ENCODE results near the gene IL7R.
A peak's percentile ranks its signal among the peaks of the same experiment; 100 is the strongest.
"Not testable (repeated sequence)": the region's sequence is repeated elsewhere in the genome, so short reads cannot be mapped to it uniquely, and the experiment has no call there.

Gene IL7R

DNA sequence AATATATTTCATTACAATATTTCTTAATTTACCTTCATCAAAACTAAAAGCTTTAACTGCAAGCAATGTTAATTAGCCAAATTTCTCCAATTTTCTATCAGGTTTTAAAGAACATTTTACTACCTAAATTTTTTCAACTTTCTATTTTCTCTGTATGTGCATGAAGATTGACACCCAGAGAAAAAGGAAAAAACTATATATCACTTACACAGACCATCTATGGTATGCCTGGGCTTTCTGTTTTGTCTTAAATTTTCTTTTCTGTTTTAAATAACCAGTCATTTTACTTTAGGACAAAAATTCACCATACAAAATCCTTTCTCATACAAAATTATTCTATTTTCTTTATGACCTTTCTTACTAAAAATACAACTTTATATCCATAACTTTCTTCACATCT is 13.8 kb upstream of the IL7R start:
- no peak for DNase-seq

DNA sequence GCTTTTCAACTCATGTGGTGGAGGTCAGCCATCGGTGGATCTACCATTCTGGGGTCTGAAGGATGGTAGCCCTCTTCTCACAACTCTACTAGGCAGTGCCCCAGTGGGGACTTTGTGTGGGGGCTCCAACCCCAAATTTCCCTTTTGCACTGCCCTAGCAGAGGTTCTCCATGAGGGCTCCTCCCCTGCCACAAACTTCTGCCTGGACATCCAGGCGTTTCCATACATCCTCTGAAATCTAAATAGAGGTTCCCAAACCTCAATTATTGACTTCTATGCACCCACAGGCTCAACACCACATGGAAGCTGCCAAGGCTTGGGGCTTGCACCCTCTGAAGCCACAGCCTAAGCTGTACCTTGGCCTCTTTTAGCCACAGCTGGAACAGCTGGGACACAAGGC is 11.2 kb upstream of the IL7R start:
- DNase-seq: not testable (repeated sequence)

DNA sequence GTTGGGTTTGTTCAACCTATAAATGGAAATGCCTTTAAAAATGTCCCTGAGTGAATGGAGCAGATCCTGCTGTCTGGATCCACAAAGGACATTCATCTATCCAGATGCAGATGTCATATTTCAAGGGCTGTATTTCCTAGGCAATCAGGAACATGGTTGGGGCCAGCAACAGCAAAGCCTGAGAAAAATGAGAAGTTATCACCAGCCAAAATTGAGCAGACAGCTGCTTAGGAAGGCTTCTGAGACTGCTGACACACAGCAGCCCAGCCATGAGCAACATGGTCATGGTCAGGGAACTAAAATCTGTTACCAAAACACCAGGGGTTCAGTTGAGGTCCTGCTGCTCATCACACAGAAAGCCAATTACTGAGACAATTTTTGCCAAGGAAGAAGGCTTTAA is 9.2 kb upstream of the IL7R start:
- DNase-seq: no peak

DNA sequence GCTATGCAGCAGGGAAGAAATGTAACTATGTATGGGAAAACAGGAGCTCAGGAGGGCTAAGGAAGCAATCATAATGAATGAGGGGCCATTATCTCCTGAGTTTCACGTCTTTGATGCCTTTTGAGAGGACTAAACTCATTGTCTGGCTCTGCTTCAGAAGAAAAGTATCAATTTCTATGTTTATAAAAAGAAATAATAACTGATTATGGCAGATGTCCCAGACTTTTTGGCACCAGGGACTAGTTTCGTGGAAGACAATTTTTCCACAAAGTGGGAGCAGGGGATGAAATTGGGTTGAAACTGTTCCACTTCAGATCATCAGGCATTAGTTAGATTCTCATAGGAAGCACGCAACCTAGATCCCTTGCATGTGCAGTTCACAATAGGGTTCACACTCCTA is 8.7 kb upstream of the IL7R start:
- DNase-seq: no peak

DNA sequence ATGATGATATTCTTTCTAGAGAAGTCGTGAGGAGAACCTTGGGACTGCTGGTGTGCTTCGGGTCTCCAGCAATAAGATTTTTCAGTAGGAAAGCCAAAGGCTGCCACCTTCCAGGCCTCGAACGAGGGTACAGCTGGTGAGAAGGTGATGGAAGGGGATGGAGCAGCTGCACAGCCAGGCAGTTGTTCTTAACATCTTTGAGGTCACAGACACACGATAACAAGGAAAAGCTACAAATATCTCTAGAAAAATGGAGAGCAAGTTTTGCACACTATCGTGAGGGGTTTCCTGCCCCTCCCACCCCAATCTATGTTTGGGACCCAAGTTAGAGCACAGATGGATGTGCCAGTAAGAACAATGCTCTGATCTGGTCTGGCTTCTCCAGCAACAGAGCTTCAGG is 6.8 kb upstream of the IL7R start:
- no peak for DNase-seq

DNA sequence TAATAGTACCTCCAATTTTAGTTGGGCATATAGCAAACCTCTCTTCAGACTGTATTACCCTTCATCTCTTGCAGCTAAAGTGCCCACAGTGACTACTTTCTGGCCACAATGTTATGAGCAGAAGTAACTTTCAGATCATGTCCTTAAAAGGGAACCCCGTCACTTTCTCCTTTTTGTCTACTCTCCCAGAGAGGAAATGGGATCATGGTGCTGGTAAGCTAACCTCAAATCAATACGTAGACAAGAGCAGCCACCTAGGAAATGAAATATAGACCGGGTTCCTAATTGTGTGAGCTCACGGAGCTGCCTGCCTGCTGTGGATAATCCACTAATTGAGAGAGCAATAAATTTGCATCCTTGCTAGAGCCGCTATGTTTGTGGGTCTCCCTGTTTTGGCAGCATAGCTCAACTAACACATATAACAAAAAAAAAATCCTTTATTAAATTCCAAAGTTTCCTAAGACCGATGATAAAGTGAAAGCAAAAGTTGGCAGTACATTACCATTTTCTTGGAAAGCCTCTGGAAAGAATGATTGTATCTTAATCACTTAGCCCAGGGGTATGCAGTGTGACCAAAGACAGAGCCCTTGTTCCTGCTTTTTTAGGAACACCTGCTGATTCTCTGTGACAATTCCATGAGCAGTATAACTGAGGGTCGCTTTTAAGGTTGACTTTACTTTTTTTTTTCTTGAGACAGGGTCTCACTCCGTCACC is 5.6 kb upstream of the IL7R start:
- DNase-seq: no peak

DNA sequence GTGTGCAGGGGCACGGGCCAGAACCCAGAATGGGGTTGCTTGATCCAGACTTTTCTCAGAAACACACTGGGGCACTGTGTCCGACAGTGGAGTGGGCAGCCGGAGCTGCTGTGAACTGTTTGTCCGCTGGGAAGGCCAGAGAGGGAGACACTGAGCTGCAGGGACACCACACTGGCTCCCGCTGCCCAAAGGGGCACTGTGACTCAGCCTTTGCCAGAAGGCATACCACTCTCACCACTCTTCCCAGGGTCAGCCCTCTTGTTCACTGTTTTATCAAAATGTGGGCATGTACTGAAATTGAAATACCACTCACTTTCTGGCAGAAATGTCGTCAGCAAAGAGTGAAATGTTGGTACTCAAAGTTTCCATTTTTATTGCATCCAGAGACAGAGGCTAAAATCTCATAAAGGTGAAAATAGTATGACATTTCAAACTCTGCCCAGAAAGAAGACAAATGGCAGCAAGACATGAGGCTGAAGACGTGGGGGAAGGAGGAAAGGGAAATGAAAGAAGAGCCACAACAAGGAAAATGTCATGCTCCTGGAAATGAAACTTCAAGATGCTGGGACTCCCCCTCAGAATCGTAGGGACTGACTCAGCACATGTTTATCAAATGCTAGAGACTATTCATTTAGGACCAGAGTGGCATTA is 4.5 kb upstream of the IL7R start:
- no peak for DNase-seq

DNA sequence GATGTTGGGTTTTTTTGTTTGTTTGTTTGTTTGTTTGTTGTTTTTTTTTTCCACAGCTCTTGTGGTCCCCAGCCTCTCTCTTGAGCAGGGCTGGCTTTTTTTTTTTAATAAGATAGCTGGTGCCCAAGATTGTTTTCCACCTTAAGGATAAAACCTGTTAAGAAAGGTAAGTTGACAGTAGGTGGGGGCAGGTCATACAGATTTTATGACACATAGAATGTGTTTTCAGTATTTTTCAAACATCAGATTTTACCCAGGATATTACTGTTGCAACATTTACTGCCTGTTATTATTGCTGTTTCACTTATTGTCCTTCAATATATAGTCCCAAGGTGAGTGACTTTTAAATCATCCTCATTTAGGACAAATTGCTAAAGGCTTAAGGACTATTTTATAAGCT is 3.9 kb upstream of the IL7R start:
- DNase-seq: no peak

DNA sequence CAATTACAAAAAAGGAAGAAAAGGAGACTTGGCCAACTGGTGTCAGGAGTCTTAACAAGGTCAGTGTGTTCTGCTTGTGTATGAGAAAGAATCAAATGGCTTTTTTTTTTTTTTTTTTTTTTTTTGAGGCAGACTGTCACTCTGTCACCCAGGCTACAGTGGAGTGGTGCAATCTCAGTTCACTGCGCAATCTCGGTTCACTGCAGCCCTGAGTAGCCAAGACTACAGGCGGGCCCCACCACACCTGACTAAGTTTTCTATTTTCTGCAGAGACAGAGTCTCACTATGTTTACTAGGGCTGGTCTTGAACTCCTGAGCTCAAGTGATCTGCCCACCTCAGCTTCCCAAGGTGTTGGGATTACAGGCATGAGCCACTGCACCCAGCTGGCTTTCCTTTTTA is 3.1 kb upstream of the IL7R start:
- DNase-seq: peak; percentile 68

DNA sequence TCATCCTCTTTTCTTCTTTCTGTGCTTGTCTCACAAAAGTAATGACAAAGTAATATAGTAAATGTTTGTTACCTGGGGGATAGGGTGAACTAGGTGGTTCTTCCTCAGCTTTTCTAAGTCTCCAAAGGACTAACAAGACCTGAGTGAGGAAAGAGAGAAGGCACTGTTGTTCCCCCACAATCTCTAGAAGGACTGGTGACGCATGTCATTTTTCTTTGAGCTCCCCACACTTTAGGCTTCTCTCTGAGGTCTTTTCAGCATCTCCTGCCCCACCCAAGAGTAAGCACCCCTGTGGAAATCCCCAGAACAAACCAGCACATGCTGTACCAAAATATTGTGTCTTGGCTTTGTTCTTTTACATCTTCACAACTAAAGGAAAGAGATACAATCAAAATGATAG is 2.4 kb upstream of the IL7R start:
- DNase-seq: peak; percentile 52

DNA sequence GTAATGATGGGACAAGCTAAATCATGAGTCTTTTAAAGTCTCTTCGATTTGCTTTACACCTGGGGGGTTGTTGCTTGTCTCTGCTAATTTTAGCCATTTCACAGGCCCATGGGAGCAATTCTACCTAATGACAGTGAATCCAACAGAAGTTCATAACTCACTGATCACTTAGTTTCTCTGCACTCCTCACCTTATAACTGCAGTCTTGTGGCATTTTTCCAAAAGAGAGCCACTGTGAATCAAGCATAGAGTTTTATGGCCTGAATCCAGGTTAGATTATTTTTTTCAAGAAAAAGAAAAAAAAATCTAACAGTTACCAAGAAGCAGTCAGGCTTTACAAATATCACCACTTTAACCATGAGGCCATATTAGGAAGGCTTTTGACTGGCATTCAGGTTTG is 1.5 kb upstream of the IL7R start:
- no peak for DNase-seq

DNA sequence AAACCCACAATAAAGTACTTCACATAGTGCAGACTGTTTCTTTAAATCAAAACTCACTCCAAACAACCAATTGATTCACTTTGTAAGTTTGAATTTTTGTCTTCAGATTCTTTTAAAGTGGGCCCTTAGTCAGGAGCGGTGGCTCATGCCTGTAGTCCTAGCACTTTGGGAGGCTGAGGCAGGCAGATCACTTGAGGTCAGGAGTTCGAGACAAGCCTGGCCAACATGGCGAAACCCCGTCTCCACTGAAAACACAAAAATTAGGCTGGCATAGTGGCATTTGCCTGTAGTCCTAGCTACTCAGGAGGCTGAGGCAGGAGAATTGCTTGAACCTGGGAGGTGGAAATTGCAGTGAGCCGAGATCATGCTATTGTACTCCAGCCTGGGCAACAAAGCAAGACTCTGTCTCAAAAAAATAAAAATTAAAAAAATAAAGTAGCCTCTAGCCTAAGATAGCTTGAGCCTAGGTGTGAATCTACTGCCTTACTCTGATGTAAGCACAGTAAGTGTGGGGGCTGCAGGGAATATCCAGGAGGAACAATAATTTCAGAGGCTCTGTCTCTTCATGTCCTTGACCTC is 416 bp upstream of the IL7R start:
- not testable (repeated sequence) for DNase-seq

DNA sequence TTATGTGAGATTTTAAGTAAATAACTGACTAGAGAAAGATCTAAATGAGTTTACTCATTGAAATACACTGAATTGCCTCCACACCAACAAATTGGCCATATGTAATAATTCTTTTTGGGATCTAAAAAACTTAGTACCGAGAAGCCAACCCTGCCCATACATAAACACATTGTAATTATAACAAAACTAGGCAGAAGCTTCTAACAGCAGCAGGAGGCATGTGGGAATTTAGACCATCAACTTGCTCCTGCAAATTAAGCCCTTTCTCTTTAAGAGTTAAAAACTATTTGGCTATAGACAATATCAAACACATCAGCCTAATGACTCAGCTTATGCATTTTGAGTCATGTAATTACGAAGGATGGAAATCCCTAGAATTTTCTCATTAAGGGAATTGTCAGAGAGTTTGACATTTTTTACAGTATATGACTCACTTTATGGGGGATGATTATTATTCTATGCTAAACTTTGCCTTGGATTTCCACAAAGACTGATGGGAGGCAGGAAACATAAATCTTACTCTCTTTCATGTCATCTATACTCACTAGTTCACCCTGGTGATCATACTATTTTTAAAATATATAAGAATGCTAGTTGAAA is 1.0 kb downstream of the IL7R start:
- no peak for DNase-seq

DNA sequence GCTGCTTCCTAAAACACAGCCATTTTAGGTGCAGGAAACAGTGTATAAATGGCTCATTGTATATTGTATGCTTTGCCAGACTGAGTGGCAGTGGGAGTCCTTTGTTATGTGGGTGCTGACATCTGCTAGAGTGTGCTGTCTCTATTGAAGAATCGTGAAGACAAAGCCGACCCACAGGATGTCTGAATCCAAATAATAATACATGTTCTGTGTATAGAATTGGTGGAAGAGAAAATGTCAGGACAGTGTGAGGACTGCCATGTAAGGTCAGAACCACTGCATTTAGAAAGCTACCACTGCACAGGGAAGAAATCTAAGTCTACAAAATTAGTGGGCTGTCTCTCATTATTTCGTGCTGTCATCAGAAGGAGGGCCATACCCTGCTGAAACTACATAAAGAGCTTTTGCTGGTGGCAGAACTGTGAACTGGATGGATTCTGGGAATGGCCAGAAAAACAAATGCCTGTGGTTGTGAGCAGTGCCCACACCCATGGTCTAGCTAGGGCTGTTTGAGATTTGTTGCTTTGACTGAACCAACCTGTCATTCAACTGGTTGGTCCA is 2.5 kb downstream of the IL7R start:
- no peak for DNase-seq

DNA sequence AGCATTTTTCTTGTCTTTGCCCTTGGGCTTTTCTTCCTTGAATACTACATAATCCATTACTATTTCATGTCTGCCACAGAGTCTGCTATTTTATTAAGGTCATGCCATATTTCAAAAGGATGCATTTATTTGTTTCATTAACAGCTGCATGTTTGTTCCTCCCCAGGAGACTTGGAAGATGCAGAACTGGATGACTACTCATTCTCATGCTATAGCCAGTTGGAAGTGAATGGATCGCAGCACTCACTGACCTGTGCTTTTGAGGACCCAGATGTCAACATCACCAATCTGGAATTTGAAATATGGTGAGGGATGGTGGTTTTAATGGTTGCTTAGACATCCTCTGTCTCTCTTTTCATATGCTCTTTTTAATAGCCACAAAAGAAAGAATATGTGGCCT is 4.0 kb downstream of the IL7R start:
- DNase-seq: no peak

DNA sequence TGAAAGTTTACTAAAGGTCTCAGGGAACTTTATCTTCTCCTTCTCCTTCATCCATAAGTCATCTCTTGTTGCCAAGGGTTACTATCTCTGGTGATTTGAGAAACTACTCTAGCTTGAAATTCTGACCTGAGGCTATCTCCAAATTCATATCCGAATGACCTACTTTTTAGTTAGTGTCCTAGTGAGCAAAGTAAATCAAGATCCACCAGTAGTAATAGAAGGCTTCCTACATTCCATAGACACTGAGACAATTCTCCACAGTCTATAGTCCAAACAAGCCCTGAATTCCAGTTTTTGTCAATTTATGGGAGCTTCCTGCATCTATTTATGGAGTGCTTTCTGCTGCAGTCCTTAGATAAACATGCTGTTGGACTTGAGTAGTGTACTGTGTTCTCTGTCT is 5.0 kb downstream of the IL7R start:
- no peak for DNase-seq

DNA sequence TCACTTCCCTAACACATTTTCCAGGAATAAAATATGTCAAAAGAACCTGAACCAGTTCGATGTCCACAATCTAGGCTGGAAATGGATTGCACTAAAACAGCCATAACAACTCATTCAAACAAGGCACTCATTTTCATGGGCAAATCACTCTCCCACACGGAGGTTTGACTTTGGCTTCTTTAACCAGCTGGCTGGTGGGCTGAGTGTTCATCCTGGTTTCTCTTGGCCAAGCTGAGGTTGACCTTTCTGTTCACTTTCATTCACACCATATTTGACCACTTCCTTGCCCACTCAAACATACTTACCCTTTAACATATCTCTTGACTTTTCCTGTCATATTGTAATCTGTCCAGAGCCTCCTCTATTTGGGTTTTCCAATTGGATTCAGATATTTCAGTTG is 5.4 kb downstream of the IL7R start:
- DNase-seq: no peak

DNA sequence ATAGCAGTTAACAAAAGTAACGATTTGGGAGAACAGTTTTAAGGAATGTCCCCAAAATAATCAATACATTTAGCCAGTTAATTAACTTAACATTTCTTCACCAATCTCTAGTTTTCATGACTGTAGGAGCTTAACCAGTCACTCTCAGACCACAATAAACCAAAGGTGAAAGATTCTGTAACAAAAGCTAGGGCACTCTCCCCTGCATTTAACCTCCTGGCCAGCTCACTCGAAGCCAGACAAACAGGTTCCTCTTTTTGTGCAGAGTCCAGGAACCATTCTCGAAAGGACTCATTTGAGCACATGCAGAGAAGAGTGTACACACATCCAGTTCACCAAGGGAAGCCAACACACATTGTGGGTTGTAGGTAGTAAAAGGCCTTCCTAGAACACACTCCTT is 6.5 kb downstream of the IL7R start:
- DNase-seq: no peak

DNA sequence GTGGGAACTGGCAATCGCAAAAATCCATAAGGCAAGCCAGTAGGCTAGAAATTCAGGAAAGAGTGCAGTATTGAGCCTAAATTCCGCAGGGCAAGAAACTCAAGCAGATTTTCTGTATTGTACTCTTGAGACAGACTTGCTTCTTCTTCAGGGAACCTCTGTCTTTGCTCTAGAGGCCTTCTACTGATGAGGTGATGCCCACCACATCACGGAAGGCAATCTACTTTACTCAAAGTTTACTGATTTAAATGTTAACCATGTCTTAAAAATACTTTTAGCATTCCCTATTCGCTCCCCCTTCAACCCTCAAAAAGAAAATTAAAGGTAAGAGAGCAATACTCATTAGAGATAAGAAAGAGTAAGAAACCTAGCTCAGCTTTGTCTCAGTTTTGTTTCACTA is 11.3 kb downstream of the IL7R start:
- no peak for DNase-seq

DNA sequence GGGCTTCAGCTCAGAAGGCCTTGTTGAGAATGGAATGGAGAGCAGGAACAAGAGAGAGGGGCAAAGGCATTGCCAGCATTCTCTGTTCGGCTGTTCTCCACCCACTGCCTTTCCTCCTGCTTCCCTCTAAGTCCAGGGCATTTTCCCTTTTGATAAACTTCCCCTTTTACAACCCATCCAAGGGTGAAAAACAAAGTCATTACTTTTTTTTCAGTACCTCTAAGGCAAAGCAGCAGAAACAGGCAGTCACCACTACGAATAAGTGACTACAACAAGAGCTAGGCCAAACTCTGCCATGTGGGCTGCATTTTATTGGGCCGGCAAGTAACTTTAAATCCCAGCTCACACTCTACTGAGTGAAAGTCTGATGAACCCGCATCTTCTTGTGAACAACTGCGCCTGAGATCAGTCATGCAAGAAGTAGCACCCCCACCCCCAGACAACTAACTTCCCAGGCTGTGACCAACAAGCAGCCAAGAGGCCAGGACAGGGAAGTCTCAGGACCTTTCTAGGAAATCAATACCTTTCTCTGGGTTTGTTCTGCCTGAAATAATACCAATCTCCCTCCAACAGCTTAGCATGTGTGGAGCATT is 13.1 kb downstream of the IL7R start:
- no peak for DNase-seq

DNA sequence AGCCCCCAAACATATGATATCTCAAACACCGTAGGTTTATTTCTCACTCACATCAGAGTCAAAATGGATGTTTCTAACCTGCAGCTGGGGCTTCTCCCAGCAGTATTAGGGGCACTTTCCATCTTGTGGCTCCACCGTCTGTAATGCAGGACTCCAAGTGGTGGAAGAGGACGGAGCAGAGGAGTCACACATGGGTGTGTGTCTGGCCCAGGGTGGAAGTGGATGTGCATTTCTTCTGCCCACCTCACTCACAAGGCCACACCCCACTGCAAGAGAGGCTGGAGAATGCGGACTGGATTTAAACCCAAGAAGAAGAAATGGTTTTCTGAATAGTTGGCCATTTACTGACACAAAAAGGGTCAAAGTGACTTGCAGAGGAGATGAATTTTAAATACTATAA is 13.9 kb downstream of the IL7R start:
- no peak for DNase-seq

DNA sequence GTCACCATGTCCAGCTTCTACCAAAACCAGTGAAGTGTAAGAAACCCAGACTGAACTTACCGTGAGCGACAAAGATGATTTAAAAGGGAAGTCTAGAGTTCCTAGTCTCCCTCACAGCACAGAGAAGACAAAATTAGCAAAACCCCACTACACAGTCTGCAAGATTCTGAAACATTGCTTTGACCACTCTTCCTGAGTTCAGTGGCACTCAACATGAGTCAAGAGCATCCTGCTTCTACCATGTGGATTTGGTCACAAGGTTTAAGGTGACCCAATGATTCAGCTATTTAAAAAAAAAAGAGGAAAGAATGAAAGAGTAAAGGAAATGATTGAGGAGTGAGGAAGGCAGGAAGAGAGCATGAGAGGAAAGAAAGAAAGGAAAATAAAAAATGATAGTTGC is 19.8 kb downstream of the IL7R start:
- DNase-seq: no peak

DNA sequence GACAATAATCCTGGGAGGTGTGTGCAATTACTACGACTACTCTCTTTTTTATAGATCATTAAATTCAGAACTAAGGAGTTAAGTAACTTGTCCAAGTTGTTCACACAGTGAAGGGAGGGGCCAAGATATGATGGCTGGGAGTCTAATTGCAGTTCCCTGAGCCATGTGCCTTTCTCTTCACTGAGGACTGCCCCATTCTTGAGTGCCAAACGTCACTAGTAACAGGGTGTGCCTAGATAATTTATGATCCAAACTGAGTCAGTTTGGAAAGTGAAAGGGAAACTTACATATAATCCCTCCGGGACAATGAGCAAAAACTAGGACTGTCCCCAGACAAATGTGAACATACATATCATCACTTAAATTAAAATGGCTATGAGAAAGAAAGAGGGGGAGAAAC is 20.2 kb downstream of the IL7R start:
- DNase-seq: no peak

DNA sequence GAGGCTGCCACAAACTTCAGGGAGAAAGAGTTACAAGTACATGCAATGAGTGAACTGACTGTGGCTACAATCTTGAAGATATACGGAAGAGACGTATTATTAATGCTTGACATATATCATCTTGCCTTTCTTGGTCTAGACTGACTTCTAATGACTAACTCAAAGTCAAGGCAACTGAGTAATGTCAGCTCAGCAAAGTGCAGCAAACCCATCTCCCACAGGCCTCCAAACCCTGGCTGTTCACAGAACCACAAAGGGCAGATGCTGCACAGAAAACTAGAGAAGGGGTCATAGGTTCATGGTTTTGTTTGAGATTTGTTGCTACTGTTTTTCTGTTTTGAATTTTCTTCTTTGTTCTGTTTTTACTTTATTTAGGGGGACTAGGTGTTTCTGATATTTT is 21.0 kb downstream of the IL7R start:
- DNase-seq: no peak

Data from activated T-cell treated with anti-CD3 and anti-CD28 coated beads, Interleukin-2, amount 50 U/mL, for 1 hour (primary cell).